ENCODE measurements around the gene GPATCH3.
A peak's percentile ranks its signal among the peaks of the same experiment; 100 is the strongest.
"Not testable (repeated sequence)": the region's sequence is repeated elsewhere in the genome, so short reads cannot be mapped to it uniquely, and the experiment has no call there.

The GPATCH3 gene

GRCh38 chr1:26913389-26913753, 13.1 kb upstream of the GPATCH3 start:
- DNase-seq: no peak

- DNase-seq: no peak
Measured at GRCh38 chr1:26912147-26912490, 11.9 kb upstream of the GPATCH3 start.

DNA sequence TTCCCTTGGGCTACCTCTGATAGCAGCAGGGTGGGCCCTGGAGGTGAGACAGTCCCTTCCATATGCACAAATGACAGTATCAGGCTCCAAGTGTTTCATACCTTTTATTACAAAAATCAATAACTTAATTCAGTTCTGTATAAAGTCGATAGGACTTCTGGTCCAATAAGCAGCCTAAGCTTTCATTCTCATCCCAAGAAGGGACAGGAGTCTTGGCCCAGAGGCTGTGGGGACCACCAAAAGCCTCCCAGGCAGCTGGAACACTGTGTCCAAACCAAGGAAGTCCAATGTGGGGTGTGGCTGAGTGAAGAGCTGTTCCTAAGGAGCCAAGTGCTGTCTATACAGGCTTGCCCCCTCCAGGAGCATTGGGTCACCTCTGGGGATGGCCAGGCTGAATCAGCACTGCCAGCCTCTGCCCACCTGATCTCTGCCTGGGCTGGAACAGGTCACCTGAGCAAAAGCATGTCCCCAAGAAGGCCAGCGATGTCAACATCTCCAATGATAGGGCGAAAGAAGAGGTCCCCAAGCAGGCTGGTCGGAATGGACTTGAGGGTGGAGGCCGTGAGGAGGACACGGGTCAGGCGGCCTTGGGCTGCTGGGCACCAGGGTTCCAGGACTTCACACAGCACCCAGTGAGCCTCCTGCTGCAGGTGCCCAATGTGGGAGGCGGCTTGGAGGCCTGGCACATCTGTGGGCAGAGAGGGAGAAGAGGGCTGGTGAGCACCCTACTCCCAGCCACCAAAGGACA, 11.3 kb upstream of the GPATCH3 start:
- DNase-seq: no peak

- DNase-seq: no peak
Measured at GRCh38 chr1:26910343-26911160, 10.3 kb upstream of the GPATCH3 start.

- DNase-seq: no peak
Measured at GRCh38 chr1:26909951-26910342, 9.7 kb upstream of the GPATCH3 start.

DNA sequence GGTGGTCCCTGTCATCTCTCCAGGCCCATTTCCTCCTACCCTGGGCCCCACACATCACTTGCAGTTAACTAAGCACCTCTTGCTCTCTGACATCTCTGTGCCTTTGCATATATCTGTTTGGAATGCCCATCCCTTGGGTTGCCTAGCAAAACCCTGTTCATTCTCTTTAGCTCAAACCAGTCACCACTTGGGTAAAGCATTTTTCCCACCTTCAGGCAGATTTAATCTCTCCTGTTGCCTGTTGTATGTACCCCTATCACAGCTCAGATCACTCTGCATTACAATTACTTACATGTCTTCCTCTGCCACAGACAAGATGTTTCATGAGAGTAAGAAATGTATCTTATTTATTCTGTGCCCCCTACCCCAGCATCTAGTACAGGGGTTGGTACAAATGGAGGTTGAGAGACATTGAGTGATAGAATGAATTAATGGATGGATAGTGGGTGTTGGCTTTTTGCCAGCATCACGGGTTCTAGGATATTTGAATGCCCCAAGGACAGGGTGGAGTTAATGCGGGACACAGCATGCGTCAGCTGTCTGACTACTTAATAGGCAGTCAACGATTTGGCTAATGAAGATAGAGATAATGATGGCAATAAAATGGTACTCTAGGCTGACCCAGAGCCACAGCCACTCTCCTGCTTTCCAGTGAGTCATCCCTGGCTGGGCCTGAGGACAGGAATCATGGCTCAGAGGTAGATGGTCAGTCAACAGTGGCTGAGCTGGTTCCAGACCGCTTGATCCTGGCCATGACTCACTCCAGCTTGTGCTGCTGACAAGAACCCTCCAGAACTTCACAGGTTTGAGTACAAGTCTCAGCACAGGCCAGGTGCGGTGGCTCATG, 7.0 kb upstream of the GPATCH3 start:
- no peak for DNase-seq

- DNase-seq: no peak
Measured at GRCh38 chr1:26900815-26901511, 696 bp upstream of the GPATCH3 start.

- DNase-seq: no peak
Measured at GRCh38 chr1:26897351-26897750, 2.9 kb downstream of the GPATCH3 start.

GRCh38 chr1:26894263-26894662, 6.0 kb downstream of the GPATCH3 start:
- DNase-seq: no peak

DNA sequence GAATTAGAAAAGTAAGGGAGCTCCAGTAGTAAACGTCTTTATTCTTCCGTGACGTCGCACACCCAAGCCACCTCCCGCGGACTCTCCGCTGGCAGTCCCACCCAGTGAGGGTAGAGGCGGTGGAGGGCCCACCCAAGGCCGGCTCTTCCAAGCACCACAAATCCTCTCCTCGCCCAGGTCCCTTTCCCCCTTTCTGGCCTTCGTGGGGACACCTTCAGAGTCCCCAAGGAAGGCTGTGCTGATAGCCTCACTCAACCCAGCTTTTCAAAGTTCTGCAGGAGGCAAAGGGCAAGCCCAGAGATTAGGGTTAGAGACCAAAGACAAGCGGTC, 9.8 kb downstream of the GPATCH3 start:
- no peak for DNase-seq

DNA sequence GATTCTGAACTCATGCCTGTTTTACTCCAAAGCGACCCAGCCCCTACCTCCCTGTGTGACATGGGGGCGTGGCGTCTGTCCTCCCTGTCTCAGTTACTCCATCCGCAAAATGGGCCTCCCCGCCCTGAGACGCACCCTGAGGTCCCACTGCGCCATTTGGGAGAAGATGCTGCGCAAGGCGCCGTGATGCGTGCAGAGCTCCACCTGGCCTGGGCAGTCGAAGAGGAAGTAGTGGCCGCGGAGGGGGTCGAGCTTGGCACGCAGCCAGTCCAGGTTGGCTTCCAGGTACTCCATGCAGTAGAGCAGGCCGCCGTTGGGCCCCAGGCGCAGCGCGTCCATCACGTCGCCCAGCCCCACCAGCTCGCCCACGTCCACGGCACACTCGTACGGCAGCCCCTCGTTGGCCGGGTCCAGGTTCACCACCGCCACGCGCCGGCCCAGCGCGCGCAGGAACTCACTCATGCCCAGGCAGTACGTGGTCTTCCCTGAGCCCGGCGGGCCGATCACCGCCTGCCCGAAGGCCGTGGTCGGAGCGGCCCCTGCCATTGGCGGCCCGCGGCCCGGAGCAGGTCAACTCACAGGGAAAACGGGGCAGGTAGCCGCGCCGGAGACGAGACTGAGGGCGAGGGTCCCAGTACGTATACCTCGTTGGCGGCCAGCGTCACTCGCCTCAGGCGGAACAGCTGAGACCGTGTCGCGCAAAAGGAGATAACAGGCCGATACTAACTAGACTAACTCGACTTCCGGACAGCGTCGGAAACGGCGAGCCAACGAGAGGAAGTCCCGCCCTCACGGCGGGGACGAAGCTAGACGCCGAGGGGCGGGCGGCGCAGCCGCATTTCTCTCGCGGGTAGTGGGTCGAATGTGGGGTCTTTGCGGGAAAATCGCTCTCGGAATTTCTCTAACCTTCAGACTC, 10.5 kb downstream of the GPATCH3 start, which contains the start of gene GPN2:
Gene GPN2 (minus strand): TSS at position 733 of the 916 bp plus-strand sequence. CDS start 187 bp downstream, at position 546.
- DNase-seq: peak; percentile 77

- DNase-seq: no peak
Measured at GRCh38 chr1:26888231-26888630, 12.0 kb downstream of the GPATCH3 start.

GRCh38 chr1:26887125-26887524, 13.1 kb downstream of the GPATCH3 start:
- DNase-seq: no peak

DNA sequence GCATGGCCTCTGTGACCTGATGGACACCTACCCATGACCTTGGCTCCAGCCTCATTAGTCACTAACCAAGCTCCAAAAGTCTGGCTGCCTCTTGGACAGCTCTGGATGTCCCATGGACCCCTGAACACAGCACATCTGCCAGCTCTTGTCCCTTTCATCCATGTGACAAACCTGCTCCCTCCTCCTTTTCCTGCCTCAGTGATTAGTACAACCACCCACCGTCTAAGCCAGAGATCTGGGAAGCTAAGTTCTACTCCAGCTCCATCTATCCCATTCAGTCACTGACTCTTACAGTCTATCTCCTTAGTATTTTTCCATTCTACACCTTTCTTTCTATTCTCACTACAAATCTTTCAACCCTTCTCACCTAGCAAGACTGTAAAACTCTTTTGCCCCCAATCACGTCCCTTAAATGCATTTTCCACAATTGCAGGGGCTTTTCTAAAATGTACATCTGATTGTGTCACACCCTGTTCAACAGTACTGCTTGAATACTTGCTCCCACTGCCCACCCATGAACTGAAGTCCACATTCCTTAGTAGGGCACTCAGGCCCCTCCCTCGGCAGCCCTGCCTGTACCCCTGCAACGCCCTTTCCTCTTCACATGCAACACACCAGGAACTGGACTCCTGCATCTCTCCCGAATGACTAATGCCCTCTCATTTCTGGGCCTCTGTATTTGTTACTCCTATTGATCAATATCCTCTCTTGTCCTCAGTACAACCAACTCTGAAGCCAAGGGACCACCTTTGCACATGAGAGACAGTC, 17.4 kb downstream of the GPATCH3 start:
- DNase-seq: no peak

DNA sequence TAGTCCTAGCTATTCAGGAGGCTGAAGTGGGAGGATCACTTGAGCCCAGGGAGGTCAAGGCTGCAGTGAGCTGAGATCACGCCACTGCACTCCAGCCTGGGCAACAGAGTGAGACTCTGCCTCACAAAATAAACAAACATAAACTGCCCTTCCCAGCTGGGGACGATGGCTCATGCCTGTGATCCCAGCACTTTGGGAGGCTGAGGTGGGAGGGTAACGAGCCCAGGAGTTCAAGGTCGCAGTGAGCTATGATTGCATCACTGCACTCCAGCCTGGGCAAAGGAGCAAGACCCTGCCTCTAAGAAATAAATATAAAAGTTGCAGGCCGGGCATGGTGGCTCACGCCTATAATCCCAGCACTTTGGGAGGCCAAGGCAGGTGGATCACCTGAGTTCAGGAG, 18.7 kb downstream of the GPATCH3 start:
- not testable (repeated sequence) for DNase-seq

DNA sequence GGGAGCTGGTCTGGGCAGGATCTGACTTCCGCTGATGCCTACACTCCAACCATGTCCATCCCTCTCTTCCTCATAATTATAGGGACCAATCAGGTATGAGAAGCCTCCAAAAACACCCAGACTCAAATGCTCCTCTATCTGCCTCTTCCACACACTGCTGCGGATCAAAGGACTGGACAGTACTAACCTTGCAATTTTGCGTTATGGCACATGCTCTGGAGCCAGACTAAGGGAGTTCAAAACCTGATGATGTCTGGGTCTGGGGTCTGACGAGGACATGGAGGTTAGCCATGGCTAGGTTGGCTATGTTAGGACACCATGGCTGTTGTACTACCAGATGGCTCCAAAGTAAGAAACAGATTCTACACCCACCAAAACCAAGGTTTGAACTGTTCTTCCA, 20.5 kb downstream of the GPATCH3 start:
- DNase-seq: no peak

DNA sequence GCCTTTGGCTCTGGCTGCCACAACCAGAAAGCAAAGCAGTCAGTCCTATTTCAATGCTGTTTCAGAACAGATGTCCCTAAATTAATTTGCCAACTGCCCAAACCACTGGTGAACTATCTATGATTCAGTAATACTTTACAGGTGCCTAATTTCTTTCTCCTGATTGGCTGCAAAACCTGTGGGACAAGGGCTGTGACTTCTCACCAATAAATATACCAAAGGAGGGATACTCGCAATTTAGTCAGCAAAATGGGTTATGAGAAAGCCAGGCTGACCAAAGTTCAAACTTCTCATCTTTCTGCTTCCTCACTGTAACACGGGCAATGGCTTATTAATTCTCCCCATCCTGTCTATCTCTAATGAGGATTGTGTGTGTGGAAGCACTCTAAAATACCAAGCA, 22.9 kb downstream of the GPATCH3 start:
- DNase-seq: no peak

DNA sequence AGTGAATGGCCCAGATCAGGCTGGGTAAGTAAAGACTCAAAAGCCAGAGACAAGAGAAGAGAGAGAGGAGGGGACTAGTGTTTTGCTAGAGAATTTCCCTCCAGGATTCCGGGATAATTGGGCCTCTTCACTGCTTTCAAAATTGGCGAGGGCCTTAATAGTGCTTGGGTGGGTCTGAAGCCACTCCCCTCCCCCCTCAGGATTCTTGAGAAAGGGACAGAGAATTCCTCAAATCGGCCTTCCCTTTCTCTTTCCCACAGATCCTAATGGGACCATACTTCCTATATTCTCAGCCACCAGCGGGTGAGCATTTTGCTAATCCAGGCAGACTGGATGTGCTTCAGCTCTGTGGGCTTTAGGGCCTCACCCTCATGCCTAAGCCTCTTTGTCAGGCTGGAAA, 25.4 kb downstream of the GPATCH3 start:
- no peak for DNase-seq

DNA sequence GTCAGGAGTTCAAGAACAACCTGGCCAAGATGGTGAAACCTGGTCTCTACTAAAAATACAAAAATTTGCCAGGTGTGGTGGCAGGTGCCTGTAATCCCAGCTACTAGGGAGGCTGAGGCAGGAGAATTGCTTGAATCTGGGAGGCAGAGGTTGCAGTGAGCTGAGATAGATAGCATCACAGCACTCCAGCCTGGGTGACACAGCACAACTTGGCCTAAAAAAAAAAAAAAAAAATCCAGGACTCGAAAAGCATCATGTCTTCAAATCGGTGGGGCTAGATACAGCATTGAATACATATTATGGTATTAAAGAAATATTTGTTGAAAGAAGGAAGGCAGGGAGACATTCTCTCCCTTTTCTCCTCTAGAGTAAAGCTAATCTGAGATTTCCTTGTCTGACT, 27.2 kb downstream of the GPATCH3 start:
- DNase-seq: not testable (repeated sequence)

DNA sequence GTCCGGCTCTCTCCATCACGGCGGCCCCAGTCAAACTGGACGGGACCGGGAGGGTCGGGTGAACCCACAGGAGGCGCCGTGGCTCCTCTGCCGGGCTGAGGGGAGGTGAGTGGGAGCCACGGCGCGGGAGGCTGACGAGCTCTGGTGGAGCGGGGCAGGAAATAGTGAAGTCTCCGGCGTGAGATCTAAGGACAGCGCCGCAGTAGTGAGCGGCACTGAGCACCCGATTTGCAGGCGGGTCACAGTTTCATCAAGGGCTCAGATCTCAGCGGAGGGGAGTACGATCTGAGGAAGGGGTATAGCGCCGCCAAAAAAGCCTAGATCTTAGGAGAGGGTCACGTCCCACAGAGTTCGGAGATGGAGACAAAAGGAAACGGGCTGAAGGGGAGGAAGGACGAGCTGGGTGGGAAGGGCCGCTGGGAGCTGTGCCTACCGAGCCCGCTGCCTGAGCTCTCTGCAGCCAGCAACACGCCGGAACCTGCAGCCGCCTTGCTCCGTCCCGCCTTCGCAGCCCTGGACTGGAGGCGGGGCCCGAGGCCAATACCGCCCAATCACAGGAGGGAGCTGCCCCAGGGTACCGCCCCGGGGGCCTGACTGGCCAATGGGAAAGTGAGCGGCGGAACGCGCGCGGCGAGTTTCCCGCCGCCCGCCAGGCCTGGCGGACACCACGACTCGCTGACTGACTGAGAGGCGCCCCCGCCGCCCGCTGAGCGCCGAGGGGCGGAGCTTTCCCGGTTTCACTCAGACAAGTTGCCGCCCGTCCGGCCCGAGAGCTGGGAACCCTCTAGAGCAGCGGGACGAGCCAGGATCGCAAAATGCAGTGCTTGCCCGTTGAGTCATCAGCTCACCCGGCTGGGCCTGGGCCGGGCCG, 35.4 kb downstream of the GPATCH3 start:
- DNase-seq: peak; percentile 96

Data from stimulated activated CD4-positive, alpha-beta T cell treated with anti-CD3 and anti-CD28 coated beads, Interleukin-1b, Interleukin-23, amount 100 ng/mL, for 48 hours (primary cell).